Measurements from ENCODE around the gene RNF39.
A peak's percentile ranks its signal among the peaks of the same experiment; 100 is the strongest.

The RNF39 gene

GRCh38 chr6:30097902-30098768 is 22.6 kb upstream of the RNF39 start:
- no peak for DNase-seq (ENCODE audit: low spot score)

GRCh38 chr6:30096829-30097228 is 21.3 kb upstream of the RNF39 start:
- DNase-seq (ENCODE audit: low spot score): no peak

GRCh38 chr6:30093951-30094661 is 18.5 kb upstream of the RNF39 start:
- no peak for DNase-seq (ENCODE audit: low spot score)

GRCh38 chr6:30092852-30093543 is 17.4 kb upstream of the RNF39 start:
- no peak for DNase-seq (ENCODE audit: low spot score)

- no peak for DNase-seq (ENCODE audit: low spot score)
These were observed 16.2 kb upstream of the RNF39 start for GRCh38 chr6:30091577-30092381.

GRCh38 chr6:30087876-30088275 is 12.3 kb upstream of the RNF39 start:
- no peak for DNase-seq (ENCODE audit: low spot score)

GRCh38 chr6:30077218-30077617 is 1.6 kb upstream of the RNF39 start:
- no peak for DNase-seq (ENCODE audit: low spot score)

GRCh38 chr6:30075790-30076732 is 492 bp upstream of the RNF39 start:
- peak; percentile 57 for DNase-seq (ENCODE audit: low spot score)

- DNase-seq (ENCODE audit: low spot score): no peak
These were observed 1.1 kb downstream of the RNF39 start for GRCh38 chr6:30074331-30075093.

GRCh38 chr6:30073489-30074235 is 1.9 kb downstream of the RNF39 start:
- DNase-seq (ENCODE audit: low spot score): no peak

GRCh38 chr6:30071858-30072257 is 3.7 kb downstream of the RNF39 start:
- DNase-seq (ENCODE audit: low spot score): no peak

GRCh38 chr6:30071081-30071818 is 4.3 kb downstream of the RNF39 start:
- no peak for DNase-seq (ENCODE audit: low spot score)

GRCh38 chr6:30067460-30068139 is 8.0 kb downstream of the RNF39 start:
- DNase-seq (ENCODE audit: low spot score): peak; percentile 65

GRCh38 chr6:30066577-30067459 is 8.8 kb downstream of the RNF39 start, which contains the start of gene PPP1R11:
Gene PPP1R11, plus strand, starts transcription at chr6:30067198. Its CDS starts 213 bp downstream, at chr6:30067411.
- peak; percentile 84 for DNase-seq (ENCODE audit: low spot score)

GRCh38 chr6:30066082-30066481 is 9.5 kb downstream of the RNF39 start:
- no peak for DNase-seq (ENCODE audit: low spot score)

- DNase-seq (ENCODE audit: low spot score): no peak
These were observed 12.3 kb downstream of the RNF39 start for GRCh38 chr6:30063315-30063714.

Measured in HuH-7.5 (cell line).